Stromal cell of bone marrow (primary cell): ENCODE results near the gene SNTB2.
"Not testable (repeated sequence)": the region's sequence is repeated elsewhere in the genome, so short reads cannot be mapped to it uniquely, and the experiment has no call there.

Experiments used
- DNase-seq: peaks from one replicate; pipeline ENCODE4 v3.0.0-alpha.2; 2012; ENCODE audit warnings: low read depth

SNTB2 gene

GRCh38 chr16:69291657-69292056 lies 104.7 kb downstream of the SNTB2 start:
- DNase-seq, result not testable (repeated sequence)

DNA sequence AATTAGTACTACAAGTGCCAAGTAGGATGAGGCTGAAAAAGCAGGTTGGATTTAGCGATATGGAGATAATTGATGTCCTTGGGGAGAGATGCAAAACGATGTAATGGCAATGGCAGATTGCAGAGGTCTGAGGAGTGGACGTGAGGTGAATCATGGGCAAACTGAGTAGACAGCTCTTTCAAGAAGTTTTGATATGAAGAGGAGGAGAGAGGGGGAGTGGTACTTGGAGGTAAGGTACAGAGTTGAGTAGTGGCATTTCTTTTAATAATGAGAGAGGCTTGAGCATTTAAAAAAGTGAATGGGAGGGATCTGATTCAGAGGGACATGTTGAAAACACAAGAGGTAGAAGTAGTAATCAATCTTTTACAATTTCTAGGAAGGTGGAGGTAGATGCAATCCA lies 106.4 kb downstream of the SNTB2 start:
- DNase-seq, result no peak

DNA sequence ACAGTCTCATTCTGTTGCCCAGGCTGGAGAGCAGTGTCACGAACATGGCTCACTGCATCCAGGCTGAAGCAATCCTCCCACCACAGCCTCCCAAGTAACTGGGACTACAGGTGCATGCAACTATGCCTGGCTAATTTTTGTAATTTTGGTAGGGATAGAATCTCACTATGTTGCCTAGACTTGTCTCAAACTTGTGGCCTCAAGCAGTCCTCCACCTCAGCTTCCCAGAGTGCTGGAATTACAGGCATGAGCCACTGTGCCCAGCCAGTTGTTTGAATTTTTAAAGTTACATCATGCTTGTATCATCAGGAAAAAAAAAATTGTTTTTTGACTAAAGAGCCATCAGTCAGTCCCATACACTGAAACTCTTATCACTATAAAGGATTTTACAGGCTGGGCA lies 107.1 kb downstream of the SNTB2 start:
- no peak for DNase-seq

DNA sequence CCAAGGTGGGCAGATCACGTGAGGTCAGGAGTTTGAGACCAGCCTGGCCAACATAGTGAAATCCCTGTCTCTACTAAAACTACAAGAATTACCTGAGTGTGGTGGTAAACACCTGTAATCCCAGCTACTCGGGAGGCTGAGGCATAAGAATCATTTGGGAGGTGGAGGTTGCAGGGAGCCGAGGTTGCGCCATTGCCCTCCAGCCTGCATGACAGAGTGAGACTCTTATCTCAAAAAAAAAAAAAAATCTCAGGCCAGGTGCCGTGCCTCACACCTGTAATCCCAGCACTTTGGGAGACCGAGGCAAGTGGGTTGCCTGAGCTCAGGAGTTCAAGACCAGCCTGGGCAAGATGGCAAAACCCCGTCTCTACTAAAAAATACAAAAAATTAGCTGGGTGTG lies 109.8 kb downstream of the SNTB2 start:
- DNase-seq, result not testable (repeated sequence)

- DNase-seq, result no peak
Measured at GRCh38 chr16:69298261-69298660, 111.3 kb downstream of the SNTB2 start.

DNA sequence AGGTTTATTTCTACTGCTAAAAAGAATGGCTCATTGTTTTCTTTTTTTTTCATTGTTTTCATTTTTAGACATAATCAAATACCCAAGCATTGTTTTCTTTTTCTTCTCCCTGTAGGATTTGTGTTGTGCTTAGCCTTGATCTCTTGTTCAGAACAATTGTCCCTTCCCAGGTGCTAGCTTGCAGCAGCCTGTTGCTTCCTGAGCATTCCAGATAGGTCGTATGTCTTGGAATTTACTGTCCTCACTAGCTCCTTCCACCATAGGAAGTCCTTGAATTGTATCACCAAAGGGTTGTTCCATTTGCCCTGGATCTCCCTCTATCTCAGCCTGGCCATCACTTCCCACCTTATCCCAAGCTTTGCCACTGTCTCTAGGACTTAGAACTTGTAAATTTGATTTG lies 114.2 kb downstream of the SNTB2 start:
- DNase-seq, result no peak

DNA sequence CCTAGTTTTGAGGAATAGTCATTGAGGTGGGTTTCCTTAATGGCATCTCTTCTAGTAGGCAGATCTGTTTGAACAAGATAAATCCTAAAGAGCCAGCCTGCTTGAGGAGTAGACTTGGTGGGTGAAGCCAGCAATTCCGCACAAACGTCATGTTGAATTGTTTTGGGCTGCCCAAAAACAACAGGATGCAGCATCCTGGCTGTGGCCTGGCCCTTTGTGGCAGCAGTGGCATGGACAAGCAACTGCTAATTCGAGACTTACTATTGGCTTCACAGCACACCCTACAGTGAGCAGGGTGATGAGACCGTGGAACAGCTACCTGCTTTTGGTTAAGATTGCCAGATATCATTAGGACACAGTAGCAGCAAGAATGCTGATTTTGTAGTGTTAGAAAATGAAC lies 114.9 kb downstream of the SNTB2 start:
- DNase-seq, result no peak

DNA sequence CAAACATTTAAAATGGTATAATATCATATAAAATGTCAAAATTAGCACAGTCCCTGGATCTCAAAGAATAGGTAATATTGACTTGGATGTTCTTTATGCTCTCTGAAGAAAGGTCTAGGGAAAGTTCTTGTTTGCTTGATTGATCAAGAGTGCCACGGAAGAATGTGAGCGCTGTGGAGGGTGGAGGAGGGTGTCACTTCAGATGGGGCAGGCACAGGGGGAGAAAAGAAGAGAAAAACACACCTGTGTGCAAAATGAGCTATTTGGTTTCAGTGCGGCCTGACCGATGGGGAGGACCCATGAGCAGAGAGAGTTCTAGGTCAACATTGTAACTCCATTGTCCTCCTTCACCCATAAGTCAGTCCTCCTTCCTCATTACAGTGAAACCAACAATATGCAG lies 115.3 kb downstream of the SNTB2 start:
- no peak for DNase-seq

DNA sequence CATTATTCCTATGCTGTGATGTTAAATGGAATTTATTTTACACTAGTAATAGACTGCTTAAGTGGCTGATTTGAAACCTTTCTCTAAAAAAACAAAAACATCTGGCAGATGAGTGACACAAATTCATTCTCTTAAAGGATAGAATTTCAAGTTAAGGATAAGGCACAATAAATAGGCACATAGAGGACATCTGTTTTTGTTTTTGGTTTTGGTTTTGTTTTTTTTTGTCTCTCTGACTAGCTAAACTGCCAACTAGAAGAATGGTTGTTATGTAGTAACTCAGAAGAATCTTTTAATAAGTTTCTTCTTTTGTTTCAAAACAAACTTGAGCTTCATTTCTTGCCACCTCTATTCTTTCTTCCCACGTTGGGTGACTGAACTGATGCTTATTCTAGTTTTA lies 119.1 kb downstream of the SNTB2 start:
- no peak for DNase-seq

DNA sequence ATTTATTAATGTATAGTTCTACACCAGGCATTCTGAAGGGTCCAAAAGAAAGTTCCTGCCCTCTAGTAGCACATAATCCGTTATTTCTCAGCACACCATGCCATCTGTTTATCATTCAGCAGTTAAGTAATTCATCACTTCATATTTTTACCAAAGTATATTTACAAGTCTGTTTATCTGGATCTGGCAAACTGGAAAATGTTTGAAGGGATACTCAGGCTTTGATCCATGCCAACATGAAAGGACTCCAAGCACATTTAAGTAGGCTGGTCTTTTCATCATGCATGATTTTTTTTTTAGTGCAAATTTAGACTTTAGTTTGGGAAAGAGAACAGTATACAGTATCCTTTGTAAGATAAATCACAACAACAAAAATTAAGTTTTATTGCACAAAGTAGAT lies 120.1 kb downstream of the SNTB2 start:
- no peak for DNase-seq

DNA sequence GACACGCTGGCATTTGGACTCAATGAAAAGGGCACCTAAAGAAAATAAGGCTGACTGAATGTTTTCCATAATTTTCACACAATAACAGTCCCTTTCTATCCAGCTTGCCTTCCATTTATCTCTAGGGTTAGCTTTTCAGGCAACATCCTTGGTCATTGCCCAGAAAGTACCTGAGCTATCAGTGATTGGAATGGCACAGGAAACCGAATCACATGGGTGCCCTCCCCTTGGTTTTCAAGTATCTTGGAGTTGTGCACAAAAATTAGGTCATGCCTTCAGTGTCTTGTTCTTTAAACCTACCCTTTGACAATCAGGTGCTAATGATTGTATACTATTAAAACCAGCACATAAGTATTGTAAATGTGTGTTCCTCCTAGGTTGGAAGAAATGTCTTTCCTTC lies 120.9 kb downstream of the SNTB2 start:
- DNase-seq, result no peak

DNA sequence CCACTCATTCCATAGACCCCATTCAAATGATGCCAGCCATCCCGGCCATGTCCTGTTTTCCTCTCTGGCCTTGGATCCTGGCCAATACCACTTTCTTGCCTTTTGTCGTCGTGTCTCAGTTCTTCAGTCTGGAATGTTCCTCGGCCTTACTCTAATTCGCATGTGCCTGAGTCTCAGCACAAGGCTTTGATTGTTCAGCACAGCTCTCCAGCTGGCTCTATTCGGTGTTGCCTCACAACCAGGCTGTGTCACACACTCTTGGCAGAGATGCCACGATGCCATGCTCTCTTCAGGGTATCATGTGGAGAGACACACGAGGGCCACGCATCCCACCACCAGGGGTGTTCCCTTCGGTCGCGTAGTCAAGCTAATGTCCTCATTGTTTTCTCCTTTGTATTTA lies 122.4 kb downstream of the SNTB2 start:
- no peak for DNase-seq

- DNase-seq, result peak; percentile 90
Measured at GRCh38 chr16:69310653-69311532, 123.9 kb downstream of the SNTB2 start, which contains the start of gene VPS4A. Gene VPS4A, plus strand, starts transcription at chr16:69311350. Its CDS starts 162 bp downstream, at chr16:69311512.

DNA sequence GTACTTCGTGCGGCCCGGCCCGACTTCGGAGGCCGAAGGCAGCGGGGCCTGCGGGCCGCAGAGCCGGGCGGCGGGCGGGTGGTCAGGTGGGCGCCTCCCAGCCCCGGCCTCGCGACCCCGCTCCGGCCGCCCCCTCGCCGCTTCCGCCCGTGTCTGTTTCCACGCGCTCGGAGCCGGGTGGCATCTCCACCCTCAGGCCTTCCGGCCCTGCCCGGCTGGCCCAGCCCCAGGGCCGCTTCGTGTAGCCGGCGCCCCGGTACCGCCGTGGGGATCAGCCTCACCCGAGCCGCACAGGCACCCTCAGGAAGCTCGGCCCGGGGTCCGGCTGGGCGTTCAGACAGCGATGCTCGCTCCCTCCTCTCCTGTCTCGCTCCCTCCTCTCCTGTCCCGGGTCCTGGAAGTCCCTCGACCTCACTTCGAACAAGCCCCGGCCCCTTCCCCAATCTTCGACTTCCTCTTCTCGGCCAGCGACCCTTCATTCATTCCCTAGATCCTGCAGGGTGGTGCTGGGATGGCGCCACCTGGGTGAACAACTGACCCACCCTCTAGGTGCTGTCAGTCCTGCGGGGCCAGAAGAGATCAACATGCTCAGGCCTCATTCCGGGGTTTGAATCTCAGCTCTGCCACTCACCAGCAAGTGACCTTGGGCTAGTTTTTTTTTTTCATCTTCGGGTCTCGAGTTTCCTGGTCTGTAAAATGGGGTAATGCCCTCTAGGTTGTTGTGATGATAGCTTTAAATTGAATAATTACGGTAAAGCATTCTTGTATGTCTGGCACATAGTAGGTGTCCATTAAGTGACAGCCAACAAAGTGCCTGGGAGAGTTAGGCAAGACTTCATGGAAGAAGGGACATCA lies 124.8 kb downstream of the SNTB2 start:
- DNase-seq, result no peak

DNA sequence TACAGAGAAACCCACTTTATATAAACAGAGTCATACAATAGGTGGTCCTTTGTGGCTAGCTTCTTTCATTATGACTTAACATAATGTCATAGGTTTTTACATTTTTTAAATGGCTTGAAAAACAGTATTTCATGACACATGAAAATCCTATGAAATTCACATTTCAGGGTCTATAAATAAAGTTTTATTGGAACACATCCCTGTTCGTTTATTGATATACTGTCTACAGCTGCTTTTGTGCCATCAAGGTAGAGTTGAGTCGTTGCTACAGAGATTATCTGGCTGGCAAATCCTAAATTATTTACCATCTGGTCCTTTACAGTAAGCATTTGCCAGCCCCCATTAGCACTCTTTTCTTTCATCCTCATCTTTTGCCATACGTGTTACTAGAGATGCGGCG lies 126.5 kb downstream of the SNTB2 start:
- no peak for DNase-seq

DNA sequence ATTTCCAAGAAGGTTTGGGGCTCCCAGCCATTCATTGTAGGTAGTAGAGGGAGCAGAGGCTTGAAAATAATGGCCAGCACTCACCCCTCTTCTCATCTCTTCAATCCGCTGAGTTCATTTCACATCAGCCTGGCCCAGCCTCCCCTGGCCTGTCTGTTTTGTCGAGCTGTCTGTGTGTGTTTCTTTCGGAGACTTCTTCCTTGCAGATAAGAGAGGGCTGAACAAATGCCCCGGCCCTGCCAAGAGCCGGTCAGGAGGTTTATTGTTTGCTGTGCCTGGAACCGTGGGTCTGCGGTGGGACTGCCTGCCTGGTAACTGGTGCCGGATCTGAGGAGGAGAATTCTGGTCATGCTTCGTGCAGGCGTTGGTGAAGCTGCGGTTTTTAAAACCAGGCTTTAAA lies 127.6 kb downstream of the SNTB2 start:
- DNase-seq, result no peak

DNA sequence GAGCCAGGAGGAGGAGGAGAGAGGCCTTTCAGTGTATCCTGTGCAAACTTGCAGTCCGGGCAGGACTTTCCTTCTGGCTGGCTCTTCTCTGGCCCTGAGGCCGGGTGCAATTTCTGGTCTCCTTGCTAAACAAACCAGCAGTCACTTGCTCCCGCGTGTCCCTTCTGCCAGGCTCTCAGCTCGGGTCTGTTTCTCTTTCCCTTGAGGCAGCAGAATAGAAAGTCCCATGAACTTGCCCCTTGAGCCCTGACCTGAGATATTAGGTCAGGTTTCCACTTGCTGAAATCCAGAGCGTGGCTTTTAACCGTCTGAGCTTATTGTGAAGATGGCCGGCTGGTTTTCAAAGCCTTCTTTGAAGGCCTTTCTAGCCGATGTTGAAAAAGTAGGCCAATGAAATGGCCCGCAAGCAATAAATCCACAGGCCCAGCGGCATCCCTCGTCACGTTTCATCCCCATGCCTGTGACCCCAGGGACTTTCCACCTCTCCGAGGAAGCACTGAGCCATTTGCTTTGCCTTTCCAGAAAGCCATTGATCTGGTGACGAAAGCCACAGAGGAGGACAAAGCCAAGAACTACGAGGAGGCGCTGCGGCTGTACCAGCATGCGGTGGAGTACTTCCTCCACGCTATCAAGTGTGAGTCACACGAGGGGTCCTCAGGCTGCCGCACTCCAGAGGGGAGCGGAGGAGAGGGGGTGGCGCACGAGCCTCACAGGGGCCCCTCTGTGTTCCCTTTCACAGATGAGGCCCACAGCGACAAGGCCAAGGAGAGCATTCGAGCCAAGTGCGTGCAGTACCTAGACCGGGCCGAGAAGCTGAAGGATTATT lies 128.7 kb downstream of the SNTB2 start:
- no peak for DNase-seq

- DNase-seq, result no peak
Measured at GRCh38 chr16:69316595-69317034, 129.7 kb downstream of the SNTB2 start.

- no peak for DNase-seq
Measured at GRCh38 chr16:69318177-69318910, 131.4 kb downstream of the SNTB2 start.

DNA sequence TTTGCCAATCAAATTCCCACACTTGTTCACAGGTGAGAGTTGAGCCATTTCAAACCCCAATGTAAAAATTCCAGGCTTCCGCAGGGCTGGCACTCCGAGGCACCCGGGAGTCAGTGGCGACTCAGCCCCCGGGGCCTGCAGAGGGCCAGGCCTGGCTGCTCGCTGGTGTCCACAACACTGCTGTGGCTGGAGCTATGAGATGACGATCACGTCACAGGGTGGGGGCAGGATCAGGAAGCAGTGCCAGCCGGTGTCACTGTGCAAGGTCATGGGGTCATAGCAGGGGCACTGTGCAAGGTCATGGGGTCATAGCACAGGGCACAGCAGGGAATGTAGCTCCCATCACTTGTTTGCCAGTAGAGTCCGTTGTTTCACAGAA lies 131.9 kb downstream of the SNTB2 start:
- no peak for DNase-seq

GRCh38 chr16:69319381-69319780 lies 132.4 kb downstream of the SNTB2 start:
- no peak for DNase-seq
